H1 (cell line): ENCODE data around the gene HS3ST5. TPM values are rescaled to one million over a fixed set of nuclear protein-coding genes. Genes with fewer than 3 reads are reported as not detected.

Source experiments
- EP300 ChIP-seq, 2 experiments: IDR thresholded peaks; 1 replicate in 1 of 2; 2 replicates in 1 of 2; pipeline ENCODE4 v1.6.1; 2011 to 2012; ENCODE audit warnings: low read depth in 2 of 2, low read length in 2 of 2, mild to moderate bottlenecking in 2 of 2, borderline replicate concordance in 1 of 2, inconsistent platforms in 1 of 2, moderate library complexity in 1 of 2
- SP2 ChIP-seq: IDR thresholded peaks from 2 replicates; pipeline ENCODE4 v1.6.1; 2012; ENCODE audit warnings: mild to moderate bottlenecking, low read length, inconsistent platforms
- USF2 ChIP-seq: IDR thresholded peaks from 2 replicates; pipeline ENCODE4 v1.6.1; 2011; ENCODE audit warnings: low read length, improper control_type of control experiment
- polyA plus RNA-seq, 7 experiments: library from polyadenylated mRNA; depleted of rRNA in 3 of 7; stranded (reverse) in 5 of 7; unstranded in 2 of 7; fragments of >200 nt in 5 of 7; fragments of 200-250 nt in 2 of 7; gene quantifications; 1 replicate in 5 of 7; 2 replicates in 1 of 7; 4 replicates in 1 of 7; pipeline versions ENCODE4 v1.2.1 to v1.2.3, GENCODE V29; 2011 to 2013; ENCODE audit warnings: missing spikeins in 2 of 7, mixed read lengths in 2 of 7
- total RNA-seq: library from RNA; stranded (reverse); fragmentation: NEBNext Ultra II Directional; extraction: Animal tissue kit (Norgen Biotek cat#: 25700); gene quantifications from 2 replicates; pipeline ENCODE4 v1.2.1, GENCODE V29; 2021

HS3ST5 gene
- total and polyA plus RNA-seq, 2 of the 8 experiments (the other 6 are each of a cell fraction or from before 2014, with no cell fraction given): 1.2 to 9.9 TPM

GRCh38 chr6:114203460-114203859 lies 139.4 kb downstream of the HS3ST5 start (continued):
- TF ChIP-seq SP2 (no peak), USF2 (no peak), EP300 (IDR thresholded peaks at IDR 0.05; ENCODE audit: borderline replicate concordance in 1 of 2, low read depth in 2 of 2, low read length in 2 of 2) (no peak)
- TF ChIP-seq, all 59 proteins: peak for 0
